Nephron (organoid): Measurements from ENCODE around the gene ZBP1.
A peak's percentile ranks its signal among the peaks of the same experiment; 100 is the strongest.

Source experiments
- H3K27ac Mint-ChIP-seq, 3 experiments: 2 replicates each; pipeline ENCODE4 v1.8.0; 2020; ENCODE audit warnings: mixed read lengths in 3 of 3, mild to moderate bottlenecking in 2 of 3, moderate library complexity in 1 of 3
- H3K27me3 Mint-ChIP-seq: 2 replicates; pipeline ENCODE4 v1.8.0; 2021; ENCODE audit warnings: low read depth, mild to moderate bottlenecking, moderate library complexity, mixed read lengths
- H3K36me3 Mint-ChIP-seq: 2 replicates; pipeline ENCODE4 v1.8.0; 2020; ENCODE audit warnings: low read depth, mixed read lengths
- H3K4me1 Mint-ChIP-seq: 2 replicates; pipeline ENCODE4 v1.8.0; 2020; ENCODE audit warnings: mixed read lengths
- H3K4me3 Mint-ChIP-seq, 3 experiments: 2 replicates each; pipeline ENCODE4 v1.8.0; 2020; ENCODE audit warnings: mild to moderate bottlenecking in 3 of 3, mixed read lengths in 3 of 3, moderate library complexity in 2 of 3
- H3K9me3 Mint-ChIP-seq: 2 replicates; pipeline ENCODE4 v1.8.0; 2020; ENCODE audit warnings: mixed read lengths
- TF ChIP-seq, protein P1 (sequence below), 3 experiments: fragments of 200-600 bp; sonication (generic); IDR thresholded peaks; one replicate each; pipeline ENCODE4 v1.5.0; 2021; ENCODE audit warnings: antibody characterized with exemption in 3 of 3; ENCODE audit not compliant: unreplicated experiment in 3 of 3

Gene ZBP1

DNA sequence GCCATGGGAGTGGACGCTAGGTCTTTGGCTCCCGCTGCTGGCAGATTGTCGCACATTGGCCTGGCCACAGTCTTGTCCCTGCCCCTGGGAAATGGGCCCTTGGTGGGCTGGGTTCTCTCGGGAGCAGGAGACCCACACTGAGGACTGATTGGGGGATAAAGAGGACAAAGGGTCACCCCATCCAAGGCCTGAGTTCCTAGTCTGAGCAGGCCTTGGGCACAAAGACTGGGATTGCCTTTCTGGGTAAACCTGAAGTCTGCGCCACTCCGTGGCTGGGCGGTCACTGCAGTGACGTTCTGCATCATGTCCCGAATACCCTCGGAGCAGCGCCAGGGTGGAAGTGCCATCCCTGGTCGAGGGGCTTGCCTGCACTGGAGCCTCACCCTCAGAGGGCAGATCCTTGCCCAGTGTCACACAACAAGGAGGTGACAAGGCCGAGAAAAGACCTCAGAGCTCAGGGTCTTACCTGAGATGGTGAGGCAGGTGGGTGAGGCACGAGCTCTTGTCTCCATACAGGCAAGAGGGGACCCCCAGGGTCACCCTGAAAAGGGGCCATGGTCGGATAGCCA is 36.1 kb upstream of the ZBP1 start:
- Mint-ChIP-seq H3K36me3 (peaks cover 21% of the 10 kb centered on the region), H3K27me3 (no peaks in the 10 kb centered on the region), H3K4me1 (peaks cover 51% of the 10 kb centered on the region), H3K9me3 (no peaks in the 10 kb centered on the region), H3K27ac (peak overlapping the region in 1 of 3 experiments; percentile 64), H3K4me3 (no peak overlapping the region)
- TF ChIP-seq, protein P1, sequence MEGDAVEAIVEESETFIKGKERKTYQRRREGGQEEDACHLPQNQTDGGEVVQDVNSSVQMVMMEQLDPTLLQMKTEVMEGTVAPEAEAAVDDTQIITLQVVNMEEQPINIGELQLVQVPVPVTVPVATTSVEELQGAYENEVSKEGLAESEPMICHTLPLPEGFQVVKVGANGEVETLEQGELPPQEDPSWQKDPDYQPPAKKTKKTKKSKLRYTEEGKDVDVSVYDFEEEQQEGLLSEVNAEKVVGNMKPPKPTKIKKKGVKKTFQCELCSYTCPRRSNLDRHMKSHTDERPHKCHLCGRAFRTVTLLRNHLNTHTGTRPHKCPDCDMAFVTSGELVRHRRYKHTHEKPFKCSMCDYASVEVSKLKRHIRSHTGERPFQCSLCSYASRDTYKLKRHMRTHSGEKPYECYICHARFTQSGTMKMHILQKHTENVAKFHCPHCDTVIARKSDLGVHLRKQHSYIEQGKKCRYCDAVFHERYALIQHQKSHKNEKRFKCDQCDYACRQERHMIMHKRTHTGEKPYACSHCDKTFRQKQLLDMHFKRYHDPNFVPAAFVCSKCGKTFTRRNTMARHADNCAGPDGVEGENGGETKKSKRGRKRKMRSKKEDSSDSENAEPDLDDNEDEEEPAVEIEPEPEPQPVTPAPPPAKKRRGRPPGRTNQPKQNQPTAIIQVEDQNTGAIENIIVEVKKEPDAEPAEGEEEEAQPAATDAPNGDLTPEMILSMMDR (IDR thresholded peaks at IDR 0.05; ENCODE audit: unreplicated experiment in 3 of 3): no peak

DNA sequence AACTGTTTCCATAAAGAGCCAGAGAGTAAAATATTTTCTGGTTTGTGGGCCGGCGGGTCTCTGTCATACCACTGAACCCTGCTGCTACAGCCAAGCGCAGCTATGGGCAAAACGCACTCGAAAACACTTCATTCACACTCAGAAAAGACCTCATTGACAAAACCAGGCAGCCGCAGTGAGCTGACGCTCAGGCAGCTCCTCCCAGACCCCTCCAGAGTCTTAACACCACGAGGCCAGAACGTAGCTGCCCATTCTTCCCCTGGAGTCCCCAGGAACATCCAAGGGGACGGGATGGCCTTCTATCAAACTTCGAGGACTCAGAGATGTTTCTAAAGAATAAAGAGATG is 35.6 kb upstream of the ZBP1 start:
- Mint-ChIP-seq H3K36me3 (peaks cover 27% of the 10 kb centered on the region), H3K27ac (peak overlapping the region in 2 of 3 experiments; percentile 55 to 64), H3K9me3 (no peaks in the 10 kb centered on the region), H3K4me1 (peaks cover 47% of the 10 kb centered on the region), H3K4me3 (no peak overlapping the region), H3K27me3 (no peaks in the 10 kb centered on the region)
- TF ChIP-seq, protein P1 (IDR thresholded peaks at IDR 0.05; ENCODE audit: unreplicated experiment in 3 of 3): no peak

DNA sequence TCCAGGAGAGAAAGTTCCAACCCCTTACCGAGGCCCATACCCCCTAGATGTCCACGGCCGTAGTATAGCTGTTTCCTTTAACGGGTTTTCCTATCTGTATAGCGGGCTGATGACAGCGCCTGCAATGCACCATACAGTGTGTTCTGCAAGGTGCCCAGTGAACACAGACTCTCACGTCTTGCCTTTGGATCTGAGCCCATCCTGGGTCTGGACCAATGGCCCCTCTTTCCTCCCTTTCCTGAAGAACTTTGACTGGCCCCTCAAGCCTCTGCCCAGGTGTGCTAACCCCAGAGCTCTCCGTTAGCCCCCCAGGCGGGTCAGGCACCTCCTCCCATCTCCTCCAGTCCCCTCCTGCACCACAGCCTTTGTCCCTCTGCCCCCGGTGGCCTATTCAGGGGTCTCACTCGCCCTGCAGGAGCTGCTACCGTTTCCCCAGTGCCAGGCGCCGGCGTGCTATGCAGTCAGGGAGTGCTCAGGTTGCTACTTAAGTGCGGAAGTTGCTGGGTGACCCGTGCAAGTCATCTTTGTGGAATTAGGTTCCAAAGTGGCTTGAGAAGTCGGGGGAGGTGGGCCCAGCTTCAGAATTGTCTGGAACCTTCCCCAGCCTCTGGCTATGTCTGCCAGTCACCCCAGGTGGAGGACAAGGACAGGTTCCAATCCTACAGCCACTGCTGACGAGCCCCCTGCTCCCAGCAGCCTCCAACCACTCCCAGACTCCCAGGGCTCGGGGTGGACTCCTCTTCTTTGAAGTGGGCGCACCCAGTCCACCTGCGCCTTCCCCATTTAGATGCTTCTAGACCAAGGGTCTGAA is 35.0 kb upstream of the ZBP1 start:
- Mint-ChIP-seq H3K4me3 (no peak overlapping the region), H3K27me3 (peaks cover 4% of the 10 kb centered on the region), H3K9me3 (no peaks in the 10 kb centered on the region), H3K36me3 (peaks cover 32% of the 10 kb centered on the region), H3K27ac (peak overlapping the region; percentile 27 to 85 (median 64)), H3K4me1 (peaks cover 46% of the 10 kb centered on the region)
- TF ChIP-seq, protein P1 (IDR thresholded peaks at IDR 0.05; ENCODE audit: unreplicated experiment in 3 of 3): no peak

DNA sequence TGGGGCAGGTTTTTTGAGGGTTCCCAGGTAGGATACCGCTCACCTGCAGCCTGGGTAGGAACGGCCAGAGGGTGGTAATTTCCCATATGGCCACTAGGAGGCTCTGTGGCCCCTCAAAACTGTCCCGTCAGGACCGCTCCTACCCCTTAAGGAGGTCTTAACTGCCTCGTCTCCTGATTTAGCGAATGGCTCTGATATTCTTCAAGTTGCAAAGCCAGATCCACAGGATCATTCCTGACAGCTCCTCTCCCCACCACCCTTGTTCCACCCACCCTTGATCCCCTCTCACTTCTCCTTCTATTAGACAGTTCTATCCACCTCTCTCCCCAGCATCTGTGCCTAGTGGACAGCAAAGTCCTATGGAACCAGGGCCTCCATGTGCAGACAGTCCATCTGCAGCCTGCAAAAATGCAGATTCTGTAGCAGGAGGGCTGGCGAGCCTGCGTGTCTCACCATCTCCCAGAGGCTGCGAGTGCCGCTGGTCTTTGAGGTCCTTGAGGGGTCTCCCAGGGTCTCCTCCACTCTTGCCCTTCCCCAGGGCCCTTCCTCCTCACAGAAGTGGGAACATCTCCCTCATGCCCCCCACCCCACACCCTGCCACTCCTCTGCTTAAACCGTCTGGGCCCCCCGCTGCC is 34.3 kb upstream of the ZBP1 start:
- peaks cover 5% of the 10 kb centered on the region for H3K27me3 Mint-ChIP-seq
- TF ChIP-seq, protein P1 (IDR thresholded peaks at IDR 0.05; ENCODE audit: unreplicated experiment in 3 of 3): peak; percentile 92 to 94 (median 93)
- H3K27ac Mint-ChIP-seq: peak overlapping the region; percentile 27 to 85 (median 64)
- peaks cover 41% of the 10 kb centered on the region for H3K4me1 Mint-ChIP-seq
- peak overlapping the region in 1 of 3 experiments; percentile 2 for H3K4me3 Mint-ChIP-seq
- H3K9me3 Mint-ChIP-seq: no peaks in the 10 kb centered on the region
- peaks cover 38% of the 10 kb centered on the region for H3K36me3 Mint-ChIP-seq

DNA sequence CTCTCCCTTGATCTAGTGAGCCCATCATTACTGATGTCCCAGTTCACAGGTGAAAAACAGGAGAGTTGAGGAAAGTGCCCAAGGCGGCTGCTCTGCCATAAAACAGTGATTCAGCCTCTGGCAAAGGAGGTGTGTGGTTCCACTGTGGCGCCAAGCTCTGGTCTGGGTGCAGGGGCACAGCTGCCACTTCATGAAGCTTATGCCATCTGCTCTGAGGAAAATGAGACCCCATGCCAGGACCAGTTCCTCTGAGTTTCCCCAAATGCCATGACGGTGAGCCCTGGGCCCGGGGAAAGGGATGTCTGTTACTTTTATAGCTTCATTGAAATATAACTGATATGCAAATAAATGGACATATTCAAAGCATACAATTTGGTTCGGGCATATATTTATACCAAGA is 33.7 kb upstream of the ZBP1 start:
- H3K9me3 Mint-ChIP-seq: no peaks in the 10 kb centered on the region
- peaks cover 5% of the 10 kb centered on the region for H3K27me3 Mint-ChIP-seq
- H3K27ac Mint-ChIP-seq: peak overlapping the region in 2 of 3 experiments; percentile 64 to 85
- TF ChIP-seq, protein P1 (IDR thresholded peaks at IDR 0.05; ENCODE audit: unreplicated experiment in 3 of 3): no peak
- H3K36me3 Mint-ChIP-seq: peaks cover 38% of the 10 kb centered on the region
- H3K4me1 Mint-ChIP-seq: peaks cover 35% of the 10 kb centered on the region
- H3K4me3 Mint-ChIP-seq: no peak overlapping the region
